ENCODE results near the gene BANK1.

GRCh38 chr4:101885574-101885973 lies 95.0 kb downstream of the BANK1 start:
- TF ChIP-seq CTCF (IDR thresholded peaks at IDR 0.05) (no peak), POLR2A (IDR thresholded peaks at IDR 0.05) (no peak), POLR2AphosphoS5 (IDR thresholded peaks at IDR 0.05) (no peak)

Data from breast epithelium (tissue), 3 donors.